Inflammatory macrophage treated with lipopolysaccharide for 4 hours (primary cell): ENCODE results near the gene ZNF235.
"Not testable (repeated sequence)": the region's sequence is repeated elsewhere in the genome, so short reads cannot be mapped to it uniquely, and the experiment has no call there.

Experiments
- DNase-seq: peaks from one replicate; pipeline ENCODE4 v3.0.0-alpha.2; 2020

The ZNF235 gene

DNA sequence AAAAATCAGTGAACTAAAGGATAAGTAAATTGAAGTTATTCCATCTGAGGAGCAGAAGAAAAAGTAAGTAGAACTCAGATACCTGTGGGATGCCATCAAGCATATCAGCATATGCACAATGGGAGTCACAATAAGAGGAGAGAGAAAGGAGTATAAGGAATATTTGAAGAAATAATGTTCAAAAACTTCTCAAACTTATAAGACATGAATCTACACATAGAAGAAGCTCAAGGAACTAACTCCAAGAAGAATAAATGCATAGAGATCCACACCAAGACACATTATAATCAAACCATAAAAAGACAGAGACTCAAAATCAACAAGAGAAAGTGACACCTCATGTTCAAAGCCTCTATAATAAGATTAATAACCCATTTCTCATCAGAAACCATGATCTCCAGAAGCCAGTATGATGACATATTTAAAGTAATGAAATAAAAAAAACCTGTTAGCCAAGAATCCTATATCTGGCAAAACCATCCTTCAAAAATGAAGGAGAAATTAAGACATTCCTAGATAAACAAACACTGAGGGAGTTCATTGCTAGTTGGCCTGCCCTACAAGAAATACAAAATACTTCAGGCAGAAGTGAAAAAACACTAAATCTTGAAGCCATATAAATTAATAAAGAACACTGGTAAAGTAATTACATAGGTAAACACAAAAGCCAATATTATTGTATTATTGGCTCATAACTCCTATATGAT is 49.0 kb downstream of the ZNF235 start:
- no peak for DNase-seq

DNA sequence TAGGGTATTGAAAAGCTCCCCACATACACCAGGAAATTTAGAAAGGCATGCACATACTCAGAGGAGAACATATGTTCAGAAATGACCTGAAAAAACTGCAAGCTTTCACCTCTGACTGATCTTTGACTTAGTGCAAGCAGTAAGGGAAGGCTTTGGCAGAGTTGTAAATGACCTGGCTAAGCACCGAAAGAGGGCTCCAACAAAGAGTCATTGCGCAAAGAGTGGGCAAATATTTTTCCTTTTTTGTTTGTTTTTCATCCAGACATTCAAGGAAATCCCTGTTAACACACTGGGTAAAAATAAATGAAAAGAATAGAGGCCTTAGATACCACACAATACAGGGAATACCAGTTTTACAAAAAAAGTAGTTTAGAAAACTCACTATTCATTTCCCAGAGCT is 50.3 kb downstream of the ZNF235 start:
- no peak for DNase-seq

DNA sequence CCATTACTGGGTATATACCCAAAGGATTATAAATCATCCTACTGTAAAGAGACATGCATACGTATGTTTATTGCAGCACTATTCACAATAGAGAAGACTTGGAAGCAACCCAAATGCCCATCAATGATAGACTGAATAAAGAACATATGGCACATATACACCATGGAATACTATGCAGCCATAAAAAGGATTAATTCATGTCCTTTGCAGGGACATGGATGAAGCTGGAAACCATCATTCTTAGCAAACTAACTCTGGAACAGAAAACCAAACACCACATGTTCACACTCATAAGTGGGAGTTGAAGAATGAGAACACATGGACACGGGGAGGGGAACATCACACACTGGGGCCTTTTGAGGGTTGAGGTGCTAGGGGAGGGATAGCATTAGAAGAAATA is 51.4 kb downstream of the ZNF235 start:
- not testable (repeated sequence) for DNase-seq

DNA sequence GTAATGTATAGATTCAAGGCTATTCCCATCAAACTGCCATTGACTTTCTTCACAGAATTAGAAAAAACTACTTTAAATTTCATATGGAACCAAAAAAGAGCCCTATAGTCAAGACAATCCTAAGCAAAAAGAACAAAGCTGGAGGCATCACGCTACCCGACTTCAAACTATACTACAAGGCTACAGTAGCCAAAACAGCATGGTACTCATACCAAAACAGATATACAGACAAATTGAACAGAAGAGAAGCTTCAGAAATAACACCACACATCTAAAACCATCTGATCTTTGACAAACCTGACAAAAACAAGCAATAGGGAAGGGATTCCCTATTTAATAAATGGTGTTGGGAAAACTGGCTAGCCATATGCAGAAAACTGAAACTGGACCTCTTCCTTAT is 52.5 kb downstream of the ZNF235 start:
- DNase-seq, result not testable (repeated sequence)

DNA sequence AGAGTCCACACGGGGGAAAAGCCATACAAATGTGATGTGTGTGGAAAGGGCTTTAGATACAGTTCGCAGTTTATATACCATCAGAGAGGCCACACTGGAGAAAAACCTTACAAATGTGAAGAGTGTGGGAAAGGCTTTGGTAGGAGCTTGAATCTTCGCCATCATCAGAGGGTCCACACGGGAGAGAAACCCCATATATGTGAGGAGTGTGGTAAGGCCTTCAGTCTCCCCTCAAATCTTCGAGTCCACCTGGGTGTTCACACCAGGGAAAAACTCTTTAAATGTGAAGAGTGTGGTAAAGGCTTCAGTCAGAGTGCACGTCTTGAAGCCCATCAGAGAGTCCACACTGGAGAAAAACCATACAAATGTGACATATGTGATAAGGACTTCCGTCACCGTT is 68.4 kb downstream of the ZNF235 start:
- no peak for DNase-seq
